Stimulated activated CD4-positive, alpha-beta T cell treated with anti-CD3 and anti-CD28 coated beads, TNF-alpha, amount 100 ng/mL, for 24 hours (primary cell): ENCODE data around the gene PKDCC.

ENCODE experiments used
- DNase-seq, 3 experiments: peaks; one replicate each; pipeline ENCODE4 v3.0.0-alpha.2; 2020; ENCODE audit warnings: low read depth in 3 of 3

Gene PKDCC

DNA sequence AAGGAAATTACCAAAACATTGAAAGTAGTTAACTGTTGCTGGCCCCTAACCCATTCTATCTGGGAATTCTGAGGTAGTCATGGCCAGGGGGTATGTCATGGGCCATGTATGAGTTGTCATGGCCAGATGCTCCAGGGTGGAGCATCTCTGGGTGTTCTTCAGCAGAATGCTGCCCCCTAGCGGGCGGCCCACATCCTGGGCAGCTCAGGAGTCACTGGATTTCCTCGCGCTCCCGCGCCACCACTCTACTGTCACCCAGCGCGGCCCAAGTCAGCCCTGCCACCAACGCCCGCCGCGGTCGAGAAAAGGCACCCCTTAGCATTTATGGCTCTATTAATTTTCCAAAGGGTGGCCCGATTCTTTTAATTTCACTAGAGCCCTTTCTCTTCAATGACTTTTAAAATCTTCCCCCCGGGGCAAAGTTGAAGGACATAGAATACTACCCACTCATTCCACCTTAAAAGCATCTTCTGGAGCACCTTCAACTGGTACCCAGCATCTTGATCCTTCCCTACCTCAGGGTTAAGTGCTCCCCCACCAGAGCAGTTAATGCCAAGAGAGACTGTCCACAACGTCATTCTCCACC, 41.6 kb downstream of the PKDCC start:
- DNase-seq: peak in 2 of 3 experiments; percentile 48 to 57

GRCh38 chr2:42090216-42090615, 42.4 kb downstream of the PKDCC start:
- no peak for DNase-seq

DNA sequence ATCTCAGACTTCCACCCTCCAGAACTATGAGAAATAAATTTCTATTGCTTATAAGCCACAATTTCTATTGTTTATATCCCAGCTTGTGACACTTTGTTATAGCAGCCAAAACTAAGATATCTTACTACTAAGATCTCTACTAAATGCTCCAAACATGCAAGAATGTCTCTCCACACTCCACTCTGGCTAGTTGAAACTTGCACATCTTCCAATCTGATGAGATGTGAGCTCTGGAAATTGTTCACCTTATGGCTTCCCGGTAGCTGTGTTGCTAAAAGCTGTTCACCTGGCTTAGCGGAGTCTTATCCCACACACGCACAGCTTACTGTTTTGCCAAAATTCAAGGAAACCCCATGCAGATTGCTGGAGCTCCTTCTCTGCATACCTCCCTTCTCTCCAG, 43.9 kb downstream of the PKDCC start:
- DNase-seq: no peak

DNA sequence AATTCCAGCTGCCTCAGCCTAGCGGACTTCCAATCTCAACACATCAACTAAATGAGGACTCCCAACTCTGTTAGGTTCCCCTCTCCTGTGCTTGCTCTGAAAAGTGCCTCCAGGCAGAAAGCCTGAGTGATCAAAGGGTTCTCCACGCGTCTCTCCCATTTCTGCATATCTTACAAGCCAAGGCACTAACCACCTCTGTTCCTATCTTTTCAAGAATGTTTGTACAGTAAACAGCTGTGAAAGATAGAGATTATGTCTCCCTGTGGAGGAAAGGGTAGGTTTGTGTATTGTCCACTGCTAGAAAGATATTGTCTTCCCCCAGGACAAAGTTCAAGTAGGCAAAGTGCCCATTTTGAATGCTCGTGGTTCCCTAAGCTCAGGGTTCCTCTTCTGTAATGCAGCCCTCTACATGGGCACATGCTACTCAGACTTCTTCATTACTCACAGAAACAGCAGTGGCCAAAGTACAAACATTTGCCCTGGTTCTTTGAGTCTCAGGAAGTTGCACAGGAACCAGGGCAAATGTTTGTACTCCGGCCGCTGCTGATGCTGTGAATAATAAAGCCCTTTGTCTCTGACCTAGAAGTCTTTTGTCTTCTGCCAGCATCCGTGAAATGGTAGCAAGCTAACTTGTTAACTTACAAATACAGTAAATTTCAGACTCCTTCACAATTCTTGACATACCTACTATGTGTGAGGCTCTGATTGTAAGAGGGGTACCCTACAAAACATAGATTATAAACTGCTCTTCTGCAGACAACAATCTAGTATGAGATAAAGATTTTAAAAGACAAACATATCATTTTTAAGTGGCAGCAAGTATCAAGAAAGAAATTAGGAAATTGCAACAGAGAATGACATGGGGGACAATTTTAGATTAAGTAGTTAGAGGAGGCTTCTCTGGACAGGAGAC, 44.5 kb downstream of the PKDCC start:
- no peak for DNase-seq

GRCh38 chr2:42094114-42094513, 46.3 kb downstream of the PKDCC start:
- DNase-seq: no peak

- DNase-seq: peak; percentile 44 to 66 (median 55)
Measured at GRCh38 chr2:42095923-42096408, 48.1 kb downstream of the PKDCC start.

GRCh38 chr2:42096869-42097591, 49.2 kb downstream of the PKDCC start:
- no peak for DNase-seq

GRCh38 chr2:42098571-42099437, 51.0 kb downstream of the PKDCC start:
- no peak for DNase-seq

DNA sequence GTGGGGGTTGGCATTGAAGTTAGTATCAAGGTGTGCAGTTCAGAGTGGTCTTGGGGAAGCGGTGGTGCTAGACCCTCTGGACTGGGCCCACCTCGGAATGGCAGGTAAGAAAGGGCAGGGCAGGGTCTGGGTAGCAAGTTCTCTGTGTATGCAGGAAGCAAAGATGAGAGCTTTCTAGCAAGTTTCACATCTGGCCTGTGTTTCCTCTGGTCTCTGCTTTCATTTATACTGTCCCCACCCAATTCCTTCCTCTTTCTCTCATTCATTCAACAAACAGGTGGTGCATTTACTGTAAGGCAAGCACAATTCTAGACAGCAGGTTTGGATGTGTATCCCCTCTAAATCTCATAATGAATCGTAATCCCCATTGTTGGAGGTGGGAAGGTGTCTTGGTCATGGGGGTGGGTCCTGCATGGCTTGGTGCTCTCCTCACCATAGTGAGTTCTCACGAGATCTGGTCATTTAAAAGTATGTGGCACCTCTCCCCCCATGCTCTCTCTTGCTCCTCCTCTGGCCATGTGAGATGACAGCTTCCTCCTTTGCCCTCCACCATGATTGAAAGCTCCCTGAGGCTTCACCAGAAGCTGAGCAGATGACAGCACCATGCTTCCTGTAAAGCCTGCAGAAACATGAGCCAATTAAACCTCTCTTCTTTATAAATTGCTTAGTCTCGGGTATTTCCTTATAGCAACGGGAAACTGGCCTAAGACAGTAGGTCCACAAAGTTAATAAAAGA, 51.8 kb downstream of the PKDCC start:
- no peak for DNase-seq

GRCh38 chr2:42100683-42101205, 52.9 kb downstream of the PKDCC start:
- no peak for DNase-seq

- peak in 1 of 3 experiments; percentile 57 for DNase-seq
Measured at GRCh38 chr2:42101206-42102023, 53.6 kb downstream of the PKDCC start.

DNA sequence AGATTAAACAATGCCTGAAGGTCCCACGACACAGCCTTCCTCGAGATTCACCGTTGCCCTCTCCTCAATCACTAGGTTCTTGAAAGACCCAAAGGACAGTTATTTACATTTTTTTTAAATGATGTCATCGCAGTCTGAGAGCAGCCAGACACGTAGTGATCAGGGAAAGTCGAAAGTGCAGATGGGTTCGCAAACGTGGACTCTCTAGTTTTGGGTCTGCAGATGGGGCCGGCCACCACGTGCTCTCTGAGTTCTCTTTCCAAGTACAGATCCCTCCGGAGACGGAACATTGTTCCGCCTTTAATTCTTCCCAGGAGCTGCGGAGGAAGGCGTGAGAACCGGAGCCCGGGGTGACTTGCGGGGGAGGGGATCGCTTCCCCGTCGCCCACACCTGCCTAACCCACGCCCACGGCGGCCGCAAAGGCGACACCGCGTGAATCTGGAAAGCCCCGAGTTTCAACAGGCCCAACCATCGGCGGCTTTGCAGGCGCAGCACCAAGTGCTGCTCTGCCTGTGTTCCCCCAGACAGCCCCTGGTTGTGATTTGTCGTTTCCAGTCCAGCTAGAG, 54.3 kb downstream of the PKDCC start:
- peak; percentile 63 to 78 (median 77) for DNase-seq

GRCh38 chr2:42102591-42103450, 55.0 kb downstream of the PKDCC start:
- DNase-seq: peak in 1 of 3 experiments; percentile 34

- no peak for DNase-seq
Measured at GRCh38 chr2:42103829-42104228, 56.0 kb downstream of the PKDCC start.

DNA sequence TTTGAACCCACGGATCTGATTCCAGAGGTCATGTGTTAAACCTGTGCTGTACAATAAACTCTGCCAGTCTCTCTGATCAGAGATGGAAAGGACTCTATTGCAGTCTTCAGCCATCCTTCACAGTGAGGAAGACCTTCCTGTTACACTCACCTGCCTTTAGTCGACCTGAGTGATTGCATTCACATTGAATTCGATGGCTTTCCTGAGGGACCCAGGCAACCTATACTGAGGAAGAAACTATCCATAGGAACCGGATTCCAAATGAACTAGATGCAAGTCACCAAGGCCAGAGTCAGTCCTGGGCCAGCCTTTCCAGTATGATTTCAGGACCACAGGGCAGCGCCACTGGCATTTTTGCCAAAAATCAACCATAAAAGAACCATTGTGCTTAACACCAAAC, 56.8 kb downstream of the PKDCC start:
- no peak for DNase-seq

DNA sequence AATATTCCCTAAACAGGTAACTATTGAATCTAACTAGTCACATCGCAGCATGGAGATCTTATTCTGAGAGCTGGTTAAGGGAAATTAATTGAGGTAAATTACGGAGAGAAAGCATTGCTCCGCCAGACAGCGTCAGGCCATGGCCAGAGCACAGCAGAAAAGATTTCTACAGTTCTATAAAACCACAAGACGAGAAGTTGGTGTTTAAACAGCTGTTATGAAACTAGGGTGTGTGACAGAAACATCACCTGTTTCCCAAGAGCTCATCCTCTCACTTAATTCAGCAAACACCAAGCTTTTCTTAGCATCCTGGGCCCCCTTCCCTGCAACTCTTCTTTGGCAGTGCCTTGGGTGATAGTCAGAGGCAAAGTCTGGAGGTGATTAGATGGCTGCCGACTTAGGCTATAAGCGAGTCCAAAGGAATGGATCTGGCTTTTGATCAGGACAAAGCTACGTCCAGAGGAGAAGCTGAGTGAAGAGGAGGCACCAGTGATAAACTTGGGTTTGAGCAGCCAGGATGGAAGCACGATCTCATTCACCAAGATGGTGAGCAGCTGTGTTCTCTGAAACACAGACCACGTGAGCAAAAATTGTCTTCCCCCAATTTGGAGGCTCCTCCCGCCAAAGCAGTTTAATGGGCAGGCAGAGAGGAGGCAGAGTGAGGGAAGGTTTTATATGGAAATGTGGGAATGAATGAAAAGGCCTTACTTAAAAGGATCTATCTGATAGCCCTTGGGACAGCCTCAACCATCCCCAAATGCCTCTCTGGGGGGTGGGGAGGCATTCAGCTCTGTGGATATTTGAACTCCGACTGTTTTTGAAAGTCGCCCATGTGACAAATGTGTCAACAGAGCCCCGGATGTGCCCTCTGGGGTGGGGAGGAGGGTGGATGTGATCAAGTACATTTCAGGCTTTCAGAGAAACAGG, 57.8 kb downstream of the PKDCC start:
- peak; percentile 31 to 58 (median 57) for DNase-seq

- DNase-seq: no peak
Measured at GRCh38 chr2:42106257-42106816, 58.5 kb downstream of the PKDCC start.
